Forelimb muscle (tissue), 1 donor: ENCODE measurements around the gene CBFA2T2. TPM values are rescaled to one million over a fixed set of nuclear protein-coding genes. Genes with fewer than 3 reads are reported as not detected.
A peak's percentile ranks its signal among the peaks of the same experiment; 100 is the strongest.

Experiments
- DNase-seq: peaks from one replicate; pipeline ENCODE4 v3.0.0-alpha.2; 2013; ENCODE audit warnings: low read depth
- polyA plus RNA-seq: library from polyadenylated mRNA; unstranded; fragments of 120-200 nt; gene quantifications from one replicate; pipeline ENCODE4 v1.2.1, GENCODE V29; 2013; ENCODE audit not compliant: insufficient read length

Gene CBFA2T2
- polyA plus RNA-seq, 1 donor = 17.5 TPM

- no peak for DNase-seq
These were observed 187.1 kb downstream of the CBFA2T2 start for GRCh38 chr20:33676652-33677645.

GRCh38 chr20:33677991-33678702, 188.3 kb downstream of the CBFA2T2 start:
- DNase-seq = peak; percentile 62

GRCh38 chr20:33679758-33680485, 190.0 kb downstream of the CBFA2T2 start:
- DNase-seq = no peak

- no peak for DNase-seq
These were observed 190.8 kb downstream of the CBFA2T2 start for GRCh38 chr20:33680686-33681085.

- DNase-seq = no peak
These were observed 191.4 kb downstream of the CBFA2T2 start for GRCh38 chr20:33681288-33681687.

- DNase-seq = no peak
These were observed 191.9 kb downstream of the CBFA2T2 start for GRCh38 chr20:33681728-33682353.

GRCh38 chr20:33684533-33685327, 194.8 kb downstream of the CBFA2T2 start:
- no peak for DNase-seq

GRCh38 chr20:33685328-33686099, 195.6 kb downstream of the CBFA2T2 start:
- no peak for DNase-seq

- peak; percentile 80 for DNase-seq
These were observed 196.4 kb downstream of the CBFA2T2 start, which contains the start of gene E2F1 for GRCh38 chr20:33686100-33686983. Gene E2F1 (minus strand): TSS chr20:33686385. CDS start chr20:33686264, 121 bp downstream.

- DNase-seq = no peak
These were observed 197.1 kb downstream of the CBFA2T2 start for GRCh38 chr20:33686984-33687366.

GRCh38 chr20:33687370-33687915, 197.5 kb downstream of the CBFA2T2 start:
- DNase-seq = no peak

- no peak for DNase-seq
These were observed 198.4 kb downstream of the CBFA2T2 start for GRCh38 chr20:33687993-33688937.

- no peak for DNase-seq
These were observed 199.1 kb downstream of the CBFA2T2 start for GRCh38 chr20:33688938-33689424.

GRCh38 chr20:33689493-33689892, 199.6 kb downstream of the CBFA2T2 start:
- DNase-seq = no peak

- no peak for DNase-seq
These were observed 200.1 kb downstream of the CBFA2T2 start for GRCh38 chr20:33689973-33690372.

GRCh38 chr20:33693289-33693688, 203.4 kb downstream of the CBFA2T2 start:
- no peak for DNase-seq
